Erythroblast (primary cell): Measurements from ENCODE around the gene PTPN9.

Experiments
- GATA1 ChIP-seq: IDR thresholded peaks from 2 replicates; pipeline ENCODE4 v1.6.1; 2011; ENCODE audit warnings: low read depth, mild to moderate bottlenecking, control low read depth, low read length, moderate library complexity
- POLR2A ChIP-seq: IDR thresholded peaks from 2 replicates; pipeline ENCODE4 v1.6.1; 2011; ENCODE audit warnings: mild to moderate bottlenecking, low read length

- TF ChIP-seq POLR2A (no peak), GATA1 (no peak)
Observed at GRCh38 chr15:75523011-75523410, 56.1 kb downstream of the PTPN9 start.
